Measurements from ENCODE around the gene RIN2. TPM values are rescaled to one million over a fixed set of nuclear protein-coding genes. Genes with fewer than 3 reads are reported as not detected.
"Not testable (repeated sequence)": the region's sequence is repeated elsewhere in the genome, so short reads cannot be mapped to it uniquely, and the experiment has no call there.

RIN2 gene
- total RNA-seq, 1 donor = 61.1 TPM

DNA sequence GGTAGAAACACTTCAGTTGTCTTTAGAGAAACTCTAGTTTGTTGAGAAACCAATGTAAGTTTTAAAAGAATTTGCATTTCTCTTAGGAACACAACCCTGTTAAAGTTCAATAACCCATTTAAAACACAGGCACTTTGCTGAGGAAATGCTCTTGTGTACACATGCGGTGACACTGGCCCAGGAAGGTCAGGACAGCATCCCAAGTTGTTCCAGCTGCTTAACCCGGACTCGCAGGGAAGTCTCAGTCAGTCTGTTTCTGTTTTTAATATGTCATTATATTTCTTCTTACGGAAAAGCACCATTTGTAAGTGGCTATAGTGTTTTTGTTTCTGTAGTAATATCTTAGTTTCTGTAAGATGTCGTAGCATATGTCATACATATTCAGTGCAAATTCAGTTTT lies 36.9 kb downstream of the RIN2 start:
- no peak for TF ChIP-seq CTCF (IDR thresholded peaks at IDR 0.05; ENCODE audit: insufficient read depth, low read length)
- DNase-seq (ENCODE audit: low read depth) = no peak

DNA sequence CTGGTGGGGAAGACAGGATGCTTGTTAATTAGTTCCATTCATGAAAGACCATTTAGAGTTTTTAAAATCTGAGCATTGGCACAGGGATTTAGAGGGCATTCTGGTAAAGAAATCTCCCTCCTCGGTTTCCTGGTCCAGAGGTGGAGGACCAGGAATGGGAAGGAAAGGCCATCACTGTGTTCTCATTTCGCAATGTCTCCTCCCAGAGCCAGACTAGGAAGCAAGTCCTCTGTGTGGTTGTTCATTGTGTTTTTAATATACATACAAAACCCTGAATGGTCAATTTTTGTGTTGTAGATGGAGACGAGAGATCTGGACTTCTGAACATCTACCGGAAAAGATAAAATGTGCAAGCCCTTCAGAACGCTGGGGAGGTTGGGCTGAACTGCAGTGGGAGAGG lies 41.3 kb downstream of the RIN2 start:
- no peak for TF ChIP-seq CTCF (IDR thresholded peaks at IDR 0.05; ENCODE audit: insufficient read depth, low read length)
- DNase-seq (ENCODE audit: low read depth) = no peak

More for the DNA sequence above, 36.9 kb downstream of the RIN2 start:
- H3K4me3 ChIP-seq (ENCODE audit: low read depth, low read length) = no peak overlapping the region

GRCh38 chr20:19802099-19802491 lies 44.0 kb downstream of the RIN2 start:
- no peak for DNase-seq (ENCODE audit: low read depth)
- no peak overlapping the region for H3K4me3 ChIP-seq (ENCODE audit: low read depth, low read length)
- no peak for TF ChIP-seq CTCF (IDR thresholded peaks at IDR 0.05; ENCODE audit: insufficient read depth, low read length)

More for the DNA sequence above, 41.3 kb downstream of the RIN2 start:
- H3K4me3 ChIP-seq (ENCODE audit: low read depth, low read length) = no peak overlapping the region

DNA sequence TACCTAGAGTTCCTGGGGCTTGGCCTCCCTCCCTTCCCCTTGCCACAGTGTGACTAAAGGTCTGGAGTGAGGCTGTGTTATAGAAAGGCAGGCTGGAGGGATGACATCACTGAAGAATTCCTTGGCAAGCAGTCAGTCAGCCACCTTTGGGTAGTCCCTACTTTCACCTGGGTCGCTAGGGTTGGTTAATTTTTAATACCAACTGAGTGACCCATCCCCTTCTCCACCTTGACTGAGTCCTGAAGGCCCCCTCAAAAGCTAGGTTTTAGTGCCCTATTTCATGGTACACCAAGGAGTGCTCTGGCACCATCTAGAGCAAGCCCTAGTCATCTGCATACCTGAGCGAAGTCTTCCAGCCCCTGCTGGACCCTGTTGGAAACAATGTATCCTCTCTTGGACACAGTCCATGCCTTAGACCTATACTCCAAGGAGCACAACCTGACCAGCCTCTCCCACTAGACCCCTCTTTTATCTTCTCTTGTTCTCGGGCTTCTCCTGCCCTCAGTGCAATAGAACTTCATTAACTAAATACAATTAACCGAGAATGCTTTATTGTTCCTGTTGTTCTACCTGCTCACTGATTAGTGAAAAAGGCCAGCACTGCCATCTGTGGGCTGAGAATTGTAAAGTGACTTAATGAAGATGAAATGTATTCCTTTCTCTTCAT lies 44.6 kb downstream of the RIN2 start:
- H3K4me3 ChIP-seq (ENCODE audit: low read depth, low read length) = no peak overlapping the region
- DNase-seq (ENCODE audit: low read depth) = no peak
- peak; percentile 2 for TF ChIP-seq CTCF (IDR thresholded peaks at IDR 0.05; ENCODE audit: insufficient read depth, low read length)

DNA sequence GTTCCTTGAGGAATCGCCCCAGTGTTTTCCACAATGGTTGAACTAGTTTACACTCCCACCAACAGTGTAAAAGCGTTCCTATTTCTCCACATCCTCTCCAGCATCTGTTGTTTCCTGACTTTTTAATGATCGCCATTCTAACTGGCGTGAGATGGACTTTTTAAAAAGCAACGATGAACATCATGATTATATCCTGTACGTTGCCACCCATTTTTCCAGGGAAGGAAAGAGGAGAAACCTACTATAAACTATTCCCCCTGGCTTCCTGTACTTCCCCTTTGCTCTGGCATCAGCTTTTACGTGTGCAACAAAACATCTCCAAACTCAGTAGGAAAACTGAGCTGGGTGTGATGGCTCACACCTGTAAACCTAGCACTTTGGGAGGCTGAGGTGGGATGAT lies 48.2 kb downstream of the RIN2 start:
- not testable (repeated sequence) for H3K4me3 ChIP-seq (ENCODE audit: low read depth, low read length); DNase-seq (ENCODE audit: low read depth)

- DNase-seq (ENCODE audit: low read depth) = no peak
- H3K4me3 ChIP-seq (ENCODE audit: low read depth, low read length) = no peak overlapping the region
- no peak for TF ChIP-seq CTCF (IDR thresholded peaks at IDR 0.05; ENCODE audit: insufficient read depth, low read length)
Measured at GRCh38 chr20:19806806-19807190, 48.7 kb downstream of the RIN2 start.

DNA sequence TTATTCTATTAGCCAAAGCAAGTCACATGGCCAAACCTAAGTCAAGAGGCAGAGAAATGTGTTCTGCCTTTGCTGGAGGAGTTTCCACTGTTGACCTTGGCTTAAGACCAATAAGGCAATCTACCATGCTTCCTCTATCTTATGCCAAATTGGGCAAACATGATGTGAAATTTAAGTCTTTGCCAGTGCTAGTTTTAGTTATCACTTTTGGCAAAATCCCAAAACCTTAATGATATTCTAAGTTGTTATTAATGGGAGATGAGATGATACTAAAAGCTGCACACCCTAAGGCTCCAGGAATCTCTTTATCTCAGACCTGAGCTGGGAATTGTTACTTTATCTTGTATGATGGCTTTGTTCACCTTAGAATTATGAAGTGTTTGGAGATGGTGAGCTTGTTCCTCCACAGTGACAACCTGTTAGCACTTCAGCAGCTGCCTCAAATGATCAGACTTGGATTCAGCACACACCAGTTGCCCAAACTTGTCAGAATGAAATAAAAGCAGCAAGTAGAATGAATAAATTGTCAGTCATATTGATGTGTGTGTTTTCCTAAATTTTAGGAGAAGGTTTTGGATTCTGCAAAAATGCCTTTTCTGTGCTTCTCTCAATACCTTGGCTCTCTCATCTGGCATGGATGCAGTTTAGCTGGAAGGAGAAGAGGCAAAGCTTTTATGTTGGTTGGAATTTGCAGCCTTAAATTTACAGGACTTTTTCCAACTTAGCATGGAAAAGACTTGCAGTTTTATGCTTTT lies 49.3 kb downstream of the RIN2 start:
- H3K4me3 ChIP-seq (ENCODE audit: low read depth, low read length) = no peak overlapping the region
- TF ChIP-seq CTCF (IDR thresholded peaks at IDR 0.05; ENCODE audit: insufficient read depth, low read length) = no peak
- DNase-seq (ENCODE audit: low read depth) = peak; percentile 79

Measured in fibroblast of the aortic adventitia (primary cell).